ENCODE results near the gene ZFYVE21.
A peak's percentile ranks its signal among the peaks of the same experiment; 100 is the strongest.

ZFYVE21 gene

GRCh38 chr14:103711516-103712431, 3.8 kb upstream of the ZFYVE21 start:
- TF ChIP-seq JUND (IDR thresholded peaks at IDR 0.05; ENCODE audit: low read depth): no peak
- DNase-seq (ENCODE audit: low read depth in 1 of 2, low spot score in 1 of 2): no peak
- in situ Hi-C loops (cut with HindIII; ENCODE audit: low pct_unique_long_range_greater_than_20kb, low sequenced_read_pairs): no loop called here

- no peak for TF ChIP-seq JUND (IDR thresholded peaks at IDR 0.05; ENCODE audit: low read depth)
- DNase-seq (ENCODE audit: low read depth in 1 of 2, low spot score in 1 of 2): no peak
- in situ Hi-C loops (cut with HindIII; ENCODE audit: low pct_unique_long_range_greater_than_20kb, low sequenced_read_pairs): no loop called here
Observed at GRCh38 chr14:103712633-103713247, 2.9 kb upstream of the ZFYVE21 start.

GRCh38 chr14:103713304-103714062, 2.1 kb upstream of the ZFYVE21 start:
- in situ Hi-C loops (cut with HindIII; ENCODE audit: low pct_unique_long_range_greater_than_20kb, low sequenced_read_pairs): no loop called here
- no peak for TF ChIP-seq JUND (IDR thresholded peaks at IDR 0.05; ENCODE audit: low read depth)
- DNase-seq (ENCODE audit: low read depth in 1 of 2, low spot score in 1 of 2): no peak

- in situ Hi-C loops (cut with HindIII; ENCODE audit: low pct_unique_long_range_greater_than_20kb, low sequenced_read_pairs): no loop called here
- TF ChIP-seq JUND (IDR thresholded peaks at IDR 0.05; ENCODE audit: low read depth): no peak
- DNase-seq (ENCODE audit: low read depth in 1 of 2, low spot score in 1 of 2): no peak
Observed at GRCh38 chr14:103714063-103714724, 1.4 kb upstream of the ZFYVE21 start.

GRCh38 chr14:103716091-103716801, 636 bp downstream of the ZFYVE21 start:
- in situ Hi-C loops (cut with HindIII; ENCODE audit: low pct_unique_long_range_greater_than_20kb, low sequenced_read_pairs): no loop called here
- no peak for TF ChIP-seq JUND (IDR thresholded peaks at IDR 0.05; ENCODE audit: low read depth)
- peak; percentile 40 to 82 for DNase-seq (ENCODE audit: low read depth in 1 of 2, low spot score in 1 of 2)

- TF ChIP-seq JUND (IDR thresholded peaks at IDR 0.05; ENCODE audit: low read depth): no peak
- in situ Hi-C loops (cut with HindIII; ENCODE audit: low pct_unique_long_range_greater_than_20kb, low sequenced_read_pairs): no loop called here
- no peak for DNase-seq (ENCODE audit: low read depth in 1 of 2, low spot score in 1 of 2)
Observed at GRCh38 chr14:103716899-103717411, 1.3 kb downstream of the ZFYVE21 start.

- in situ Hi-C loops (cut with HindIII; ENCODE audit: low pct_unique_long_range_greater_than_20kb, low sequenced_read_pairs): no loop called here
- no peak for TF ChIP-seq JUND (IDR thresholded peaks at IDR 0.05; ENCODE audit: low read depth)
- no peak for DNase-seq (ENCODE audit: low read depth in 1 of 2, low spot score in 1 of 2)
Observed at GRCh38 chr14:103718572-103718971, 3.0 kb downstream of the ZFYVE21 start.

GRCh38 chr14:103719751-103720150, 4.1 kb downstream of the ZFYVE21 start:
- no peak for TF ChIP-seq JUND (IDR thresholded peaks at IDR 0.05; ENCODE audit: low read depth)
- in situ Hi-C loops (cut with HindIII; ENCODE audit: low pct_unique_long_range_greater_than_20kb, low sequenced_read_pairs): no loop called here
- no peak for DNase-seq (ENCODE audit: low read depth in 1 of 2, low spot score in 1 of 2)

- DNase-seq (ENCODE audit: low read depth in 1 of 2, low spot score in 1 of 2): no peak
- in situ Hi-C loops (cut with HindIII; ENCODE audit: low pct_unique_long_range_greater_than_20kb, low sequenced_read_pairs): no loop called here
- no peak for TF ChIP-seq JUND (IDR thresholded peaks at IDR 0.05; ENCODE audit: low read depth)
Observed at GRCh38 chr14:103721334-103722120, 5.9 kb downstream of the ZFYVE21 start.

GRCh38 chr14:103723748-103724081, 8.1 kb downstream of the ZFYVE21 start:
- DNase-seq (ENCODE audit: low read depth in 1 of 2, low spot score in 1 of 2): no peak
- in situ Hi-C loops (cut with HindIII; ENCODE audit: low pct_unique_long_range_greater_than_20kb, low sequenced_read_pairs): no loop called here
- TF ChIP-seq JUND (IDR thresholded peaks at IDR 0.05; ENCODE audit: low read depth): no peak

GRCh38 chr14:103724116-103724515, 8.5 kb downstream of the ZFYVE21 start:
- DNase-seq (ENCODE audit: low read depth in 1 of 2, low spot score in 1 of 2): no peak
- TF ChIP-seq JUND (IDR thresholded peaks at IDR 0.05; ENCODE audit: low read depth): no peak
- in situ Hi-C loops (cut with HindIII; ENCODE audit: low pct_unique_long_range_greater_than_20kb, low sequenced_read_pairs): no loop called here
